GM12878 (cell line): ENCODE results near the gene NPAS2. TPM values are rescaled to one million over a fixed set of nuclear protein-coding genes. Genes with fewer than 3 reads are reported as not detected.

Source experiments
- BRCA1 ChIP-seq: IDR thresholded peaks from 2 replicates; pipeline ENCODE4 v1.6.1; 2011; ENCODE audit warnings: low read depth, low read length, improper control_type of control experiment
- CHD2 ChIP-seq: IDR thresholded peaks from 2 replicates; pipeline ENCODE4 v1.6.1; 2011; ENCODE audit warnings: low read depth, low read length, improper control_type of control experiment, borderline replicate concordance
- KLF5 ChIP-seq: fragments of 450-650 bp; IDR thresholded peaks from 2 replicates; pipeline ENCODE4 v1.6.1; 2014; ENCODE audit warnings: mild to moderate bottlenecking; ENCODE audit not compliant: partially characterized antibody
- RAD21 ChIP-seq: IDR thresholded peaks from 2 replicates; pipeline ENCODE4 v1.6.1; 2011; ENCODE audit warnings: mild to moderate bottlenecking, low read depth, low read length, moderate library complexity; ENCODE audit not compliant: insufficient read depth
- RBBP5 ChIP-seq: fragments of 200-600 bp; sonication (generic); conservative IDR thresholded peaks from 2 replicates; pipeline ENCODE4 v1.6.1; 2016
- ZBTB33 ChIP-seq: fragments of 450-650 bp; IDR thresholded peaks from 2 replicates; pipeline ENCODE4 v1.6.1; 2017; ENCODE audit warnings: mild to moderate bottlenecking
- polyA plus RNA-seq, 11 experiments: library from polyadenylated mRNA; depleted of rRNA in 4 of 11; unstranded in 6 of 11; stranded (reverse) in 5 of 11; fragments of >200 nt; fragmentation: Nextera tagmentation in 4 of 11; fragmentation: Illumina TruSeq in 1 of 11; extraction: Ambion mirVana in 4 of 11; extraction: Trizol in 1 of 11; gene quantifications; 1 replicate in 1 of 11; 2 replicates in 10 of 11; pipeline versions ENCODE4 v1.2.1 to v1.2.3, GENCODE V29; 2011 to 2016; ENCODE audit warnings: inconsistent platforms in 2 of 11, missing spikeins in 2 of 11, low read depth in 1 of 11
- total RNA-seq, 4 experiments: library from RNA; depleted of rRNA in 3 of 4; stranded (reverse); fragments of >200 nt in 3 of 4; fragmentation: Illumina TruSeq in 1 of 4; extraction: Trizol in 1 of 4; gene quantifications; 2 replicates each; pipeline versions ENCODE4 v1.2.1 to v1.2.3, GENCODE V29; 2013 to 2021

NPAS2 gene
- total and polyA plus RNA-seq, 10 of the 15 experiments (the other 5 are each of a cell fraction or from before 2014, with no cell fraction given), result 0.08 TPM; not detected in 9

GRCh38 chr2:101045330-101045729 lies 225.4 kb downstream of the NPAS2 start (continued):
- TF ChIP-seq BRCA1 (no peak), RAD21 (no peak), ZBTB33 (no peak), CHD2 (no peak), KLF5 (no peak), RBBP5 (no peak)

Other genes with a start within 250 kb of the NPAS2 start
- 1,643 and 1,672 TPM in 2 replicates for gene RPL31, start 182.2 kb downstream of the NPAS2 start, total RNA-seq (2014; rRNA removed)
- 2,010 and 2,119 TPM in 2 replicates for gene RPL31, start 182.2 kb downstream of the NPAS2 start, total RNA-seq (2014; rRNA removed; fragmentation: Illumina TruSeq; extraction: Trizol)
- 1,730 and 1,880 TPM in 2 replicates for gene RPL31, start 182.2 kb downstream of the NPAS2 start, total RNA-seq (2021)
- 2,588 and 2,966 TPM in 2 replicates for gene RPL31, start 182.2 kb downstream of the NPAS2 start, polyA plus RNA-seq (2011; rRNA removed)
- 2,219 and 2,318 TPM in 2 replicates for gene RPL31, start 182.2 kb downstream of the NPAS2 start, polyA plus RNA-seq (2014; fragmentation: Illumina TruSeq; extraction: Trizol)
- 1,000 to 10,000 TPM; 5,836 to 8,551 TPM for gene RPL31, start 182.2 kb downstream of the NPAS2 start, polyA plus RNA-seq (2014; fragmentation: Nextera tagmentation; extraction: Ambion mirVana)
- 2,664 and 2,752 TPM in 2 replicates for gene RPL31, start 182.2 kb downstream of the NPAS2 start, polyA plus RNA-seq (2014; rRNA removed)
- 1,000 to 10,000 TPM; 2,013 to 2,197 TPM for gene RPL31, start 182.2 kb downstream of the NPAS2 start, polyA plus RNA-seq (2016; fragmentation: Nextera tagmentation; extraction: Ambion mirVana)